ENCODE results near the gene PLIN5.

Gene PLIN5, protein sequence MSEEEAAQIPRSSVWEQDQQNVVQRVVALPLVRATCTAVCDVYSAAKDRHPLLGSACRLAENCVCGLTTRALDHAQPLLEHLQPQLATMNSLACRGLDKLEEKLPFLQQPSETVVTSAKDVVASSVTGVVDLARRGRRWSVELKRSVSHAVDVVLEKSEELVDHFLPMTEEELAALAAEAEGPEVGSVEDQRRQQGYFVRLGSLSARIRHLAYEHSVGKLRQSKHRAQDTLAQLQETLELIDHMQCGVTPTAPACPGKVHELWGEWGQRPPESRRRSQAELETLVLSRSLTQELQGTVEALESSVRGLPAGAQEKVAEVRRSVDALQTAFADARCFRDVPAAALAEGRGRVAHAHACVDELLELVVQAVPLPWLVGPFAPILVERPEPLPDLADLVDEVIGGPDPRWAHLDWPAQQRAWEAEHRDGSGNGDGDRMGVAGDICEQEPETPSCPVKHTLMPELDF

DNA sequence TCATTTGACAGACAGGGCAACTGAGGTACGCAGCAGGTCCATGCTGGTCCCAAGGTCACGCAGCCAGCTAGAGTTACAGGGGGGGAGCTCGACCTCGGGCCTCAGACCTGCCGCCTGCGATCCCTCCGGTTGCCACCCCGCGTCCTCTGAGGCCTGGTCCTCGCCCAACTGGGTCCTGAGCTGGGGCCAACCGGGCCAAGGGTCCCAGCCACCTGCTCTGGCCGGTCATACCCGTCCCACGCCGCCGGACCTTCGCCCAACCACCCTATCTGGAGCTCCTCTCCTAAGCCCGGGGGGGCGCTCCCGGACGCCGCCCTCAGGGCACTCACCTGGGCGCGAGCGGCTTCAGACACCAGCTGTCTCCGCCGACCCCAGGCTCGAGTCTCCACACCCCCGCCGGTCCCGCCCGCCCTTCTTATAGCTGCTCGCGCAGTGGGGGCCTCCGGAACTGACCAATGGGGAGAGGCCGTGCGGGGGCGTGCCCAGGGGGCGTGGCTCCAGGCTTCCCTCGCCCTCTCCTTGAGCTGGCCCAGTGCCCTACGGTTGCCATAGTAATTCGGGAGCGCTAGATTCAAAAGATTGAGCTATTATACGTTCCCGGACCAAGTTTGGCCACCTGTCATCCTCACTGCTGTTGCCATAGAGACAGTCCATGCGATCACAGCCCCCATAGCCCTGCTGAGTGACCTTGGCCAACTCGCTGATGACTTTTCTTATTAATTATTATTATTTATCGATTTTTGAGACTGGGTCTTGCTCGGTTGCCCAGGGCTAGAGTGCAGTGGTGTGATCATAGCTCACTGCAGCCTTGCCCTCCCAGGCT, at the start of gene PLIN5:
TSS of gene PLIN5 (minus strand) at position 389 of the 823 bp plus-strand sequence. CDS start 1,150 bp downstream, outside the sequence.
- DNase-seq = peak; percentile 8

GRCh38 chr19:4583961-4584669, 49.1 kb upstream of the PLIN5 start:
- no peak for DNase-seq

GRCh38 chr19:4582980-4583842, 48.2 kb upstream of the PLIN5 start:
- DNase-seq = no peak

- no peak for DNase-seq
Observed at GRCh38 chr19:4581666-4582553, 46.9 kb upstream of the PLIN5 start.

- DNase-seq = no peak
Observed at GRCh38 chr19:4580961-4581665, 46.1 kb upstream of the PLIN5 start.

- no peak for DNase-seq
Observed at GRCh38 chr19:4580021-4580901, 45.2 kb upstream of the PLIN5 start.

DNA sequence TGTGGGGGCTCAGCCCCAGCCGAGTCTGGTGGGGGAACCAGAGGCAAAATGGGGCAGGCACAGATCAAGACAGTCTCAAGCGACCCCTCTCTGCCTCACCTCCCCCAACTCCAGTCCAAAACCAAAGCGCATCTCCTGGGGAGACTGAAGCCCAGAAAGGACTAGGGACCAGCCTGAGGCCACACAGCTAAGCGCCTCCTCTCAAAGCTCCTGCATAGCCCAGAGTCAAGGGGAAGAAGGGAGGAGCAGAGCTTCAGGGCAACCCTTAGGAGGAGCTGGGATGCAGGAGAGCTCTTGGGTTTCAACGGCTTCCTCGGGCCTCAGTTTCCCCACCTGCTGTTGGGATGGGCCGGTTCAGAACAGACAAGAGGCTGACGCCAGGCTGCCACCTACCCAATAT, 44.4 kb upstream of the PLIN5 start:
- DNase-seq = no peak

DNA sequence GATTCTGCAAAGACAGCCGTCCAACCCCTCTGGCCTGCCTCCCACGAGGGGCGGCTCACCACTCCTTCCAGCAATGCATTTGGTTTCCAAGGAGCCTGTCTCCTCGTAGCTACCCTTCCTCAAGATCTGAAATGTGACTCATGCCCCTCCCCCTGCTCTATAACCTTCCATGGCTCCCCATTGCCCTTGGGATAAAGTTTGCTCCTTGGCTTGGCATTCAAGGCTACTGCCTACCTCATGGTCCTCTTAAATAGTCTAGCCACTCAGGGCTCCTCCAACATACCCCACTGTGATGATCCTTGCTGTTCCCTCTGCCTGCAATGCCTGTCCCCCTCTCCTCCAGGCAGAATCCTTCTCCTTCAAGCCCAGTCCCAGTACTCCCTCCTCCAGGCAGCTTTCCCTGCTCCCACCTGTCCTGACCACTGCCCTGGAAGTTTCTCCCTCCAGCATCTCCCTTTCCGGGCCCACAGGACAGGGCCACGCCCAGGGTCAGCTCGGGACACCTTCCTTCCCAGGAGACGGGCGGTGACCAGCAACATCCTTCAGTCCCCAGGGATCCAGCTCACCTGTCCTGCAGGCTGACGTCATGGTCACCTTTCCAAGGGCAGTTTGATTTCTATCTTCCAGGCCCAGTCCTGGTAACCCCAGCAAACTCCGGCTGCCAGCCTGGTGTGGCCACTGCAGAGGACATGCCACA, 43.7 kb upstream of the PLIN5 start:
- DNase-seq = no peak

DNA sequence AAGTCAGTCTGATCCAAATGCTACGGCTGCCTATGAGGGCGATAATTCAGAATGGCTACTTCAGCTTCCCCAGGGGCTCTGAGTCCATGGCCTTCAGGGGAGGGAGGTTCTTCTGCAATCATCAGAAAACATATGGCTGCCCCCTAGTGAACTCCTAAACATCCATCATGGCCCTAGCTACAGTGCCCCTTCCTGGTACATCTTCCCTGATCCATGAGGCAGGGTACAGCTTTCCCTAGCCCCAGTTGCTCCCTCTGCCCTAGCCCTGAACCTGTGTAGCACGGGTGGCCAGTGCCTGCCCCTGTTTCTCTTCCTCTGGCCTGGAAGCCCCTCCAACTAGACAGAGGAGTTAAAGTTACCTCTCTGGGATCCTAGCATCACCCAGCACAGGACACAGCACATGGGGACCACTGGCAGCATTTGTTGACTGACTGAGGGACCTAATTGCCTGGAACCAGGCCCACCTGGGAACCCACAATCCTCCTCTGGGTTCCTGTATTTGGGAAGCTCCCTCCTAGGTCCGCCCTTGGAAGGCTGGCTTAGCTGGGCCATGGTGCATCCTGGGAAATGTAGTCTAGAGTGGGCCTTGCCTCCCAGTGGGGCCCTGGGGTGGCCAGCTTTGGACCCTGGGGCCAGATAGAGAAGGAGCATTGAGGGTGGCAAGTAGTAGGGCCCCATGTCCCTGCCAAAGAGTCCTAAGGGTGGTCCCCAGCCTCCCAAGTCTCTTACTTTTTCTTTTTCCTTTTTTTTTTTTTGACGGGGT, 42.2 kb upstream of the PLIN5 start:
- no peak for DNase-seq

DNA sequence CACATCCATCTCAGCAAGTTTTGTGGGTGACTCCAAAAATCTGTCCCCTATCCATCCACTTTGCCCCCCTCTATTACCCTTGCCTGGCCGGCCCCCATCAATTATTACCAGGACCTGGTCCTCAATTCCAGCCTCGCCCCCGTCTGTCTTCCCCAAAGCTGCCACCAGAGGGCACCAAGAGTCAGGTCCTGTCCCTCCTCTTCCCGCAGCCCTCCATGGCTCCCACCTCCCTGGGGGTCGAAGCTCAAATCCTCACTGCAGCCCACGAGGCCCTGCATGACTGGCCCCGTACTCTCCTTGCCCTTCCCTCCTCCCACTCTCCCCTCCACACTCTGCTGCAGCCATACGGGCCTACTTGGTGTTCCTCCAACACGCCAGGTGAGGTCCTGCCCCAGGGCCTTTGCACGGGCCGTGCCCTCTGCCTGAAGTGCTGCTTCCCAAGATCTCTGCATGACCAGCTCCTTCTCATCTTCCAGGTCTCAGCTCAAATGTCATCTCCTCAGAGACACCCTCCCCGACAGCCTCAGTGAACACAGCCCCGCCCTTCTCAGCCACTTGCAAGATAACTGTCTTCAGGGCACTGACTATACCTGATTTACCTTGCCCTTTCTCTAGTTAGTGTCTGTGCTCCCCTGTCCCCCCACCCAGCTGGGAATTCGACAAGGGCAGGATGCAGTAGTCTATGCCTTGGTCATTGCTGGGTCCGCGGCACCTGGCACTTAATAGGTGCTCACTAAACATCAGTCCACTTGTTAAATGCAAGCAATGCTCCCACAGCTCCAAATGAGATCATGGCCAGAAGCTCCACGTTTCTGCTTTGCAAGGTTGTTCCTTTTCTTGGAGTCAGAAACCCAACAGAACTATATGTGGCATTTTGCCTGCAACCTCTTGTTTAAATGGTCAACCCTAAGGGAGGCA, 41.3 kb upstream of the PLIN5 start:
- peak; percentile 47 for DNase-seq

- DNase-seq = no peak
Observed at GRCh38 chr19:4575267-4576015, 40.4 kb upstream of the PLIN5 start.

- DNase-seq = no peak
Observed at GRCh38 chr19:4573682-4574081, 38.7 kb upstream of the PLIN5 start.

DNA sequence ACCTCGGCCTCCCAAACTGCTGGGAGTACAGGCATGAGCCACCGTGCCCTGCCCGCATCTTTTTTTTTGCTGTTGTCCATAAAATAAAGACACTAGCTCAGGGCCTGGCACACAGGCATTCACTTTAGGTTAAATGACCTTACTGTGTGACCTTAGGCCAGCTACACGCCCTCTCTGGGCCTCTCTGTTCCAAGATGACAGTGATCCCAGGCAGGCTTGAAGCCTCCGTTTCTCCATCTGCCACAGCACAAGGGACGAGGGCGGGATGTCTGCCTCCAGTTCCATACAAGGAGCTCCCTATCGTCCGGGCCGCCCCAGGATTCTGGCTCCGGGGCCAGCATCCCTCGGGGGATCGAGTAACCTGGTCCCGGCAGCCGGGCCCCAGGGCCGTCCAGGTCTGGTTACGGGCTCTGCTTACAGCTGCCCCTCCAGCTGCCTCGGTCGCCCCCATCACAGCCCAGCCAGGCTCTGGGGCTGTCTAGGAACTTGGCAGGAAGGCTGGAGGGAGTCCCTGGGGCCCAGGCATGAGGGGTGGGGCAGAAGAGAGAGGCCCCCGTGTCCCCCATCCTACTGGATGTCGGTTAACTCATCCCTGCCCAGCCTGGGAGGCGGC, 36.4 kb upstream of the PLIN5 start:
- no peak for DNase-seq

- no peak for DNase-seq
Observed at GRCh38 chr19:4570916-4571304, 35.9 kb upstream of the PLIN5 start.

- no peak for DNase-seq
Observed at GRCh38 chr19:4570402-4570801, 35.4 kb upstream of the PLIN5 start.

DNA sequence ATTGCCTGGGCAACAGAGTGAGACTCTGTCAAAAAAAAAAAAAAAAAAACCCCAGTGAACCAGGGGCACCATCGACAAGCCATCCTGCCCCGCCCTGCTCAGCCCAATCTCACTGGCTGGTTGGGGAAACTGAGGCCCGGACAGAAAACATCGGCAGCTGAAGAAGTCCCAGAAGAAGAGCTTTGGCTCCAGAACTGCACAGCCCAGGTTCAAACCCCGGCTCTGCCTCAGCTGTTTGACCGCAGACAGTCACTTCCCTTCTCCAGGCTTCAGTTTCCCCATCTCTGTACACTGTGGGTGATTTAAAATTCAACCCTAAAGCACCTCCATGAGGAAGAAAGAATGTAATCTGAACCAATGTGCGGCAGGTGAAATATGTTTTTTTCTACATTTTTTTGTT, 33.9 kb upstream of the PLIN5 start:
- DNase-seq = no peak

All from CD4-positive, alpha-beta T cell treated with Interleukin-4 for 4 hours (primary cell).